NCI-H82 (cell line): Measurements from ENCODE around the gene OPN4.

Experiments used
- DNase-seq: peaks from one replicate; lab custom pipeline; 2025; lab: John Stamatoyannopoulos, UW

The OPN4 gene

GRCh38 chr10:86699991-86700840 lies 45.9 kb downstream of the OPN4 start:
- no peak for DNase-seq

GRCh38 chr10:86700851-86701617 lies 46.7 kb downstream of the OPN4 start:
- DNase-seq = no peak

- DNase-seq = no peak
Observed at GRCh38 chr10:86703176-86703575, 48.8 kb downstream of the OPN4 start.

GRCh38 chr10:86705139-86705538 lies 50.8 kb downstream of the OPN4 start:
- no peak for DNase-seq

- DNase-seq = no peak
Observed at GRCh38 chr10:86705905-86706304, 51.6 kb downstream of the OPN4 start.

- no peak for DNase-seq
Observed at GRCh38 chr10:86706401-86706841, 52.1 kb downstream of the OPN4 start.

- no peak for DNase-seq
Observed at GRCh38 chr10:86706977-86707376, 52.6 kb downstream of the OPN4 start.

- no peak for DNase-seq
Observed at GRCh38 chr10:86707505-86707904, 53.2 kb downstream of the OPN4 start.

- DNase-seq = no peak
Observed at GRCh38 chr10:86708068-86708782, 53.9 kb downstream of the OPN4 start.

GRCh38 chr10:86708783-86709380 lies 54.5 kb downstream of the OPN4 start:
- no peak for DNase-seq

GRCh38 chr10:86709396-86710185 lies 55.2 kb downstream of the OPN4 start:
- DNase-seq = no peak

- DNase-seq = peak; percentile 84
Observed at GRCh38 chr10:86710987-86711512, 56.7 kb downstream of the OPN4 start.

- peak; percentile 61 for DNase-seq
Observed at GRCh38 chr10:86711513-86712316, 57.4 kb downstream of the OPN4 start.

GRCh38 chr10:86712317-86712707 lies 58.0 kb downstream of the OPN4 start:
- peak; percentile 63 for DNase-seq

- DNase-seq = no peak
Observed at GRCh38 chr10:86715156-86715795, 60.9 kb downstream of the OPN4 start.

- DNase-seq = no peak
Observed at GRCh38 chr10:86715836-86716235, 61.5 kb downstream of the OPN4 start.
